Measurements from ENCODE around the gene ASIC5.

Gene ASIC5, protein sequence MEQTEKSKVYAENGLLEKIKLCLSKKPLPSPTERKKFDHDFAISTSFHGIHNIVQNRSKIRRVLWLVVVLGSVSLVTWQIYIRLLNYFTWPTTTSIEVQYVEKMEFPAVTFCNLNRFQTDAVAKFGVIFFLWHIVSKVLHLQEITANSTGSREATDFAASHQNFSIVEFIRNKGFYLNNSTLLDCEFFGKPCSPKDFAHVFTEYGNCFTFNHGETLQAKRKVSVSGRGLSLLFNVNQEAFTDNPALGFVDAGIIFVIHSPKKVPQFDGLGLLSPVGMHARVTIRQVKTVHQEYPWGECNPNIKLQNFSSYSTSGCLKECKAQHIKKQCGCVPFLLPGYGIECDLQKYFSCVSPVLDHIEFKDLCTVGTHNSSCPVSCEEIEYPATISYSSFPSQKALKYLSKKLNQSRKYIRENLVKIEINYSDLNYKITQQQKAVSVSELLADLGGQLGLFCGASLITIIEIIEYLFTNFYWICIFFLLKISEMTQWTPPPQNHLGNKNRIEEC

DNA sequence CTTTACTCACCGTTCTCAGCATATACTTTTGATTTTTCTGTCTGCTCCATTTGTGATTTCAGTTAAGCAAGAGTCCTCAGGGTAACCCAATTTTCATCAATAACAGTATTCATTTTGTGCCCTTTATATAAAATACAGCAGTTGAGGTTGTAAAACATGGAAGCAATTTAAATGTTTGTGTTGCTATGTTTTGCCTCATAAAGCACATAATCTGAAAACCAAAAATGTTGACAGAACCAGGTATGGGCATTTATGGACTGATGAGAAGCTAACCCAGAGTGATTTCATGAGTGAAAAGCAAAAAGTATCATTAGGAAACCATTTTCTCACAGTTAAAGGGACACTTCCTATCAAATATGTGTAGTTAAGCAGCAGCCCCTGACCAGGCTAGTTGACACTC is at the start of gene ASIC5:
Gene ASIC5 (minus strand): TSS at position 101 of the 400 bp plus-strand sequence. CDS start 51 bp downstream, at position 50.
- no peak for TF ChIP-seq ZFX (IDR thresholded peaks at IDR 0.05; ENCODE audit: borderline replicate concordance)
- TF ChIP-seq, protein P1, sequence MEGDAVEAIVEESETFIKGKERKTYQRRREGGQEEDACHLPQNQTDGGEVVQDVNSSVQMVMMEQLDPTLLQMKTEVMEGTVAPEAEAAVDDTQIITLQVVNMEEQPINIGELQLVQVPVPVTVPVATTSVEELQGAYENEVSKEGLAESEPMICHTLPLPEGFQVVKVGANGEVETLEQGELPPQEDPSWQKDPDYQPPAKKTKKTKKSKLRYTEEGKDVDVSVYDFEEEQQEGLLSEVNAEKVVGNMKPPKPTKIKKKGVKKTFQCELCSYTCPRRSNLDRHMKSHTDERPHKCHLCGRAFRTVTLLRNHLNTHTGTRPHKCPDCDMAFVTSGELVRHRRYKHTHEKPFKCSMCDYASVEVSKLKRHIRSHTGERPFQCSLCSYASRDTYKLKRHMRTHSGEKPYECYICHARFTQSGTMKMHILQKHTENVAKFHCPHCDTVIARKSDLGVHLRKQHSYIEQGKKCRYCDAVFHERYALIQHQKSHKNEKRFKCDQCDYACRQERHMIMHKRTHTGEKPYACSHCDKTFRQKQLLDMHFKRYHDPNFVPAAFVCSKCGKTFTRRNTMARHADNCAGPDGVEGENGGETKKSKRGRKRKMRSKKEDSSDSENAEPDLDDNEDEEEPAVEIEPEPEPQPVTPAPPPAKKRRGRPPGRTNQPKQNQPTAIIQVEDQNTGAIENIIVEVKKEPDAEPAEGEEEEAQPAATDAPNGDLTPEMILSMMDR (IDR thresholded peaks at IDR 0.05) = no peak
- H3K27ac ChIP-seq = no peak within 1 kb of the TSS

DNA sequence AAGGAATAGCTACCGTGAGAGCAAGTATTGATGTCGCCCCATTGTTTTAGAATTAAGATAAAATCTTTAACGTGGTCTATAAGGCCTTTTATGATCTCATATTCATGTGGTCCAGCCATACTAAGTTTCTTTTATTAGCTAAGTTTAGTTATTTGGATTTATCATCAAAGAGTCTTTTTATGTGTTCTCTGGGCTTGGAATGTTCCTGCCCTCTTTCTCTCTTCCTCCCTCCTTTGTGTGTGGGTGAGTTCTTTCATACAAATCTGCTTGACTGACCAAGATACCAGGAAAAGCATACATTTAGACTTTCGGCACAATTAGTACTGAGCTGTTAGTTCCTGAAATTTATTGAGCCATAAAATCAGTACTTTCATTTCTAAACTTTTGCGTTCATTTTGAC is 48.7 kb upstream of the ASIC5 start:
- TF ChIP-seq, protein P1 (IDR thresholded peaks at IDR 0.05) = no peak
- no peak for TF ChIP-seq ZFX (IDR thresholded peaks at IDR 0.05; ENCODE audit: borderline replicate concordance)
- H3K27ac ChIP-seq = no peak overlapping the region

DNA sequence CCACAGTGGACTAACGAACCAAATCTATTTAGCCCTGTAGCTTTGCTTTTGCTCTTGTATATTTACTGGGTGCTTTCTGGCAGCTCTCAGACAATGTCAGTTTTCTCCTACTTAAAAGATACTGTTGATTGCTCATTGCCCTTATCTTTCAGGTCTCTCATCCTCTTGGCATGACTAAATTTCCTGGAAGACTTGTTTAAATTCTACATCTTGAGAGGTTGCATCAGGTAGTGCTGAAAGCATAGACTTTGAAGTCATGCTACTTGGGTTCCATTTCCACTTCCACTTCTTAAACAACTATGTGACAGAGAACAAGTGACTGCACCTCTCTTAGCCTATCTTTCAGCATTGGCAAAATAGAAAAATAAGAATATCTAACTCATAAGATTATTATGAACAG is 45.8 kb upstream of the ASIC5 start:
- H3K27ac ChIP-seq = no peak overlapping the region
- TF ChIP-seq, protein P1 (IDR thresholded peaks at IDR 0.05) = no peak
- no peak for TF ChIP-seq ZFX (IDR thresholded peaks at IDR 0.05; ENCODE audit: borderline replicate concordance)

DNA sequence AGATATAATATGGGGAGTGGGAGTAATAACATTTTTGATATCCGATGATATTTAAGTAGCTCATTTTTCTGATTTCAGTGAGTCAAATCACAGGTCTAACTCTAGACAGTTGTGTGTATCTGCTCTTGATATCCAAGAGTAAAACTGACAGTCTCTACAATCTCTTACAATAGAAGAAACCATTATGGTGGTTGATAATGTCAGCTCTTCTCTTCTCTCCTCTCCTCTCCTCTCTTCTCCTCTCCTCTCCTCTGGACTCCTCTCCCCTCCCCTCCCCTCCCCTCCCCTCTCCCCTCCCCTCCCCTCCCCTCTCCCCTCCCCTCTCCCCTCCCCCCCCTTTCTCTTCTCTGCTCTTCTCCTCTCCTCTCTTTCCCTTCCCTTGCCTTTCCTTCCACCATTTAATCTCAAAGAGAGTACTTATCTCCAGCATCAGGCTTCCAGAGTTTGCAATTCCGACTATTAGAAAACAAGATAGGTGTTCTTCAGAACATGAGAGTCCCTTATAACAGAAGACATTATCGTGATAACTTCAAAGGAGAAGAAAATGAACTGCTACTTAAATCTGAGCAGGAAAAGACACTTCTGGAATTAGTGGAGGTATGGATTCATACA is 43.6 kb upstream of the ASIC5 start:
- no peak for TF ChIP-seq ZFX (IDR thresholded peaks at IDR 0.05; ENCODE audit: borderline replicate concordance)
- TF ChIP-seq, protein P1 (IDR thresholded peaks at IDR 0.05) = no peak
- no peak overlapping the region for H3K27ac ChIP-seq

DNA sequence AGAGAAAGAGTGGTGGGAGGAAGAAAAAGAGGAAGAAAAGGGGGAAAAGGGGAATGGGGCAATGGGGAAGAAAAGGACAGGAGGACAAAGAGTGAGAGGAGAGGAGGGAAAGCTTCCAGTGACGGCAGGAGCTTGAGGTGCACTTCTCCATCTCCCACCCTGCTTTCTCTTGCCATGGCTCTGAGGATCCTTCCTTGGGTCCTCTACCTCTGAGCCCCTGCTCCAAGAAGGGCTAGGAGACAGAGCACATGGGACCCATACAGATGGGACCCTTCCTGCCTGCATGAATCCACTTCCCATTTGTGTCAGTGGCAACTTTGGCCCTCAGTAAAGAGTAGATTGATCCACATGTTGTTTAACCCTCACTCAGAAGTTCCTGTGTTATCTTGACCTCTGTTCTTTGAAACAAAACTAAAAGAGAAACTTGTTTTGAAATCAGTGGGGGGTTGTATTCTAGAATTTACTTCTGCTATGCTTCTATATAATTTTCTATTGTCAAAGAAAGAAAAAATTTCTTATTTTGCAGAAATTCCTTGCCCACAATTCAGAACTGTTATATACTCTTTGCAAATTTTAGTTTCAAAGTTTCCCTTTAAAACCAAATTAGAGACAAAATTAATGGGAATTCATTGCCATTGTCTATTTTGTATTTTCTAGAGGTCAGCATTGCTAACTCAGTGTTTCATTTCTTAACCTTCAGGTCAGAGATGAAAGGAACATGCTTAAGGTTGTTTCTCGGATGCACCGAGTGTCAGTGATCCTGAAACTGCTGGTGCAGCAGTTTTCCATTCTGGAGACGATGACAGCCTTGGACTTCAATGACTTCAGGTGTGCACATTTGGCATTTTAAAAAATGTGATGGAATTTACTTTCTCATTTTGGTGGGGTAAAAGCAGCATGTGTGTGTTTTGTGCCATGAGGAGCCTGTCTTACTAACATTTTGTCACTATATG is 42.4 kb upstream of the ASIC5 start:
- H3K27ac ChIP-seq = no peak overlapping the region
- TF ChIP-seq, protein P1 (IDR thresholded peaks at IDR 0.05) = no peak
- TF ChIP-seq ZFX (IDR thresholded peaks at IDR 0.05; ENCODE audit: borderline replicate concordance) = no peak

DNA sequence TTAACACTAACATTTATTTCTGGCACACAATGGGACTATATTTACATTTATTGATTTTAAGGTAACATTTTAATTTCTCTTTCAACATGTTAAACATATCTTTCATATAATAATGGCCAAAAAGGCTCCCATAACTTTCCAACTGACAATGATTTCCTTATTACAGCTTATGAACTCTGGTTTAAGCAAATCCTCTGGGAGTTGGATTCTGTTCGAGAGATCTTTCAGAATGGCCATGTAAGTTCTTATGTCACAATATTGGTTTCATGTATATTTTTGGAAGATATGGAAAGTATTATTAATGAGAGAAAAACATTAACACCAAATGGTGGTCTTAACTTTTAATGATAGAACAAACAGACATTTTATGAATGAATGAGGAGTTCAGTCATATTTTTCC is 41.5 kb upstream of the ASIC5 start:
- no peak overlapping the region for H3K27ac ChIP-seq
- TF ChIP-seq ZFX (IDR thresholded peaks at IDR 0.05; ENCODE audit: borderline replicate concordance) = no peak
- TF ChIP-seq, protein P1 (IDR thresholded peaks at IDR 0.05) = no peak
